Measurements from ENCODE around the gene EHMT1.
"Not testable (repeated sequence)": the region's sequence is repeated elsewhere in the genome, so short reads cannot be mapped to it uniquely, and the experiment has no call there.

The EHMT1 gene

GRCh38 chr9:137694962-137695875 is 76.4 kb downstream of the EHMT1 start:
- no peak for DNase-seq (ENCODE audit: low spot score)

DNA sequence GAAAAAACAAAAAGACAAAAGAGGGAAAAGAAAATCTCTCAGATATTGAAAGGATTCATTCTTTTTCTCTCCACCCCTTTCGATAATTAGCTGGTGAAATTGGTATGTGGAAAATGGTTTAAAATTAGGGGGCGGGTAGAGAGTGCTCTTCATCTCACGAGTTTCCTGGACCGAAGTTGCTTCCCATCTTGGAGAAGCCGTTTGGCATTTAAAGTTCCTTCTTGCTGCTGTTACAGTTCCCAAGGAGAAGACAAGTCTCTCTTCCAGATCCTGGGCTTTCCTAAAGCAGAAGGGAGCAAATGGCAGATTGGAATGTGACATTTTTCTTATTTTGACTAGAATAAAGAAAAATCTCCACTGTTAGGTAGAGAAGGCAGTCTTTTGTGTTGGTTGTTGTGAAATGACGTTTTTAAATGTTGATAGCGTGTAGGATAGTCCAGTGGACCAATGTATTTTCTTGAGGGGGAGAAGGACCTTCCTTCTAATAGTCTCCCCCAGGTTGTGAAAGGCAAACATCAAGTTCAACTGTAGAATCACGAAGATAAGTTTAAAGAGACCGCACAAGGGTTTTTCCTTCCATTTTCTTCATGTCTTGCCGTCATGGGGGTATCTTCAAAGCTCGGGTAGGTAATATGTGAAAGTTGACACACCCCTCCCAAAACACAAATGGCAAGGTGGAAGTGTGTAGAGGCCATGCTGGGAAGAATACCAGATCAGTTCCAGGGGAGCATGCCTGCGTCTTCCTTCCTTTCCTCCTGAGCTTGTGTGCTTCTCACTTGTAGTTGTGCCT is 77.5 kb downstream of the EHMT1 start:
- DNase-seq (ENCODE audit: low spot score), result no peak

GRCh38 chr9:137697193-137697592 is 78.4 kb downstream of the EHMT1 start:
- no peak for DNase-seq (ENCODE audit: low spot score)

DNA sequence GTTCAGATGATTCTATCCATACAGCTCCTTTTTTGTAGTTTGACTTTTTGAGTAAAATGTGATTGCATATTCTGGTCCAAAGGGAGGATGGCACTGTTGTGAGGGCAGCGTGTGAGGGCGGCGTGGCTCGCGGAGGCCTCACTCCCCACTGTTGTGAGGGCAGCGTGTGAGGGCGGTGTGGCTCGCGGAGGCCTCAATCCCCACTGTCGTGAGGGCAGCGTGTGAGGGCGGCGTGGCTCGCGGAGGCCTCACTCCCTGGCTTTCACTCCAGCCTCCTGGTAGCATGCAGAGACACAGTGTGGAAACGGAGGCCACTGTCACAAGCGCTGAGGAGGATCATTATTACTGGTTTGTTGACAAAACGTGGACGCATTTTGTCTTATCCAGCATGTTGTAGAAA is 79.0 kb downstream of the EHMT1 start:
- DNase-seq (ENCODE audit: low spot score), result no peak

DNA sequence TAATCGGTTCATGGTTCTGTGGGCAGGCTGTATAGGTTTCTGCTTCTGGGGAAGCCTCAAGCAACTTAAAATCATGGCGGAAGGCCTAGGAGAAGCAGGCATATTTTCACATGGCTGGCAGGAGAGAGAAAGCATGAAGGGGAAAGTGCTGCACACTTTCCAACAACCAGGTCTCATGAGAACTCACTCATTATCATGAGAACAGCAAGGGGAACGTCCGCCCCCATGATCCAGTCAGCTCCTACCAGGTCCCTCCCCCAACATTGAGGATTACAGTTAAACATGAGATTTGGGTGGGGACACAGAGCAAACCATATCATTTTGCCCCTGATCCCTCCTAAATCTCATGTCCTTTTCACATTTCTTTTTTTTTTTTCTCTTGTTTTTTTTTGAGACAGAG is 82.1 kb downstream of the EHMT1 start:
- no peak for DNase-seq (ENCODE audit: low spot score)

DNA sequence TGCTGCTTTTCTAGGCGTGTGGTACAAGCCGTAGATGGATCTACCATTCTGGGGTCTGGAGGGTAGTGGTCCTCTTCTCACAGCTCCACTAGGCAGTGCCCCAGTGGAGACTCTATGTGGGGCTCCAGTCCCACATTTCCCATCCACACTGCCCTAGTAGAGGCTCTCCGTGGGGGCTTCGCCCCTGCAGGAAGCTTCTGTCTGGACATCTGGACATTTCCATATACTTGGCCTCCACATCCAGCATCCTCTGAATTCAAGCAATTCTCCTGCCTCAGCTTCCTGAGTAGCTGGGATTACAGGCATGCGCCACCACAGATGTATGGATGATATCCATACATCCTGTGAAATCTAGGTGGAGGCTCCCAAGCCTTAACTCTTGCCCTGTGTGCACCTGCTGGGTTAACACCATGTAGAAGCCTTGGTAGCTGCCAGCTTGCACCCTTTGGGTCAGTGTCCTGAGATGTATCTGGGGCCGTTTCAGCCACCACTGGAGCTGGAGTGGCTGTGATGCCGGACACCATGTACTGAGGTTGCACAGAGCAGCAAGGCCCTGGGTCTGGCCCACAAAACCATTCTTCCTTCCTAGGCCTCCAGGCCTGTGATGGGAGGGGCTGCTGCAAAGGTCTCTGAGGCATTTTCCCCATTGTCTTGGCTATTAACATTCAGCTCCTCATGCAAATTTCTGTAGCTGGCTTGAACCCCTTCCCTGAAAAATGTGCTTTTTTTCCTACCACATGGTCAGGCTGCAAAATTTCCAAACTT is 84.0 kb downstream of the EHMT1 start:
- DNase-seq (ENCODE audit: low spot score), result no peak

DNA sequence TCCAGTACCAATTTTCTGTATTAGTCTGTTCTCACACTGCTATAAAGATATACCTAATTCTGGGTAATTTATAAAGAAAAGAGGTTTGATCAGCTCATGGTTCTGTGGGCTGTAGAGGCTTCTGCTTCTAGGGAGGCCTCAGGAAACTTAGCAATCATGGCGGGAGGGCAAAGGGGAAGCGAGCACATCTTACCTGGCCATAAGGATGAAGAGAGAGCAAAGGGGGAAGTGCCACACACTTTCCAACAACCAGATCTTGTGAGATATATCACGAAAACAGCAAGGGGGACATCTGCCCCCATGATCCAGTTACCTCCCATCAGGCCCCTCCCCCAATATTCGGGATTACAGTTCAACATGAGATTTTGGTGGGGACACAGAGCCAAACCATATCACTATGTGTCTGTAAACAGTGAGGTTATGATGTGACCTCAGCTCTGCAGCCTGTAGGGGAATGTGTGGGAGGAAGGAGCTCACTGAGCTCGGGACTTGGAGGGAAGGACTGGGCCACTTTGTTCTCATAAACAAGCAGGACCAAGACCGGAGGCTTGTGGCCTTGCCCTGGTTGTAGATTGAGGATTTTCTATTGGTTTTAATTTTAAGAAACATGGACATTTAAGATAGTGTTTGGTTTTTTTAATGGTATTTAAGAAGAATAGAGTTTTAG is 85.2 kb downstream of the EHMT1 start:
- DNase-seq (ENCODE audit: low spot score), result no peak

DNA sequence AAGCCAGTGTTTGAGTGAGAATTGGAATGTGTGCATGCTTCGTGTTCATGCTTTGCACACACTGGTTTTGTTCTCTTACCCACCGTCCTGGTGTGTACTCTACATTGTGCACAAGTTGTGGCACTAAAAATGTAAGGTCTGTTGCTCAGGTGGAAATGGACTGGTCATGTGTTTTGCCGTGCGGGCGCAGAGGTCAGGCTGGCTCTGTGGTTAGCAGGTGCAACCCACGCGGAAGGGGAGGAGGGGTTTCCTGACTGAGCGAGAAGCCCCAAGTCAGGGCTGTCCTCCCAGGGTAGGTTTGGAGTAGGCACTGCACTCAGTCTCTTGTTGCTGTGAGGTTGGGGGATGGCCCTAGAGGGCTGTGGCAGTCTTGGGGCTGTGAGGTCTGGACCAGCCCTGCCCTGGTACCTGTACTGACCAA is 86.6 kb downstream of the EHMT1 start:
- DNase-seq (ENCODE audit: low spot score), result no peak

GRCh38 chr9:137705906-137706305 is 87.1 kb downstream of the EHMT1 start:
- DNase-seq (ENCODE audit: low spot score), result no peak

DNA sequence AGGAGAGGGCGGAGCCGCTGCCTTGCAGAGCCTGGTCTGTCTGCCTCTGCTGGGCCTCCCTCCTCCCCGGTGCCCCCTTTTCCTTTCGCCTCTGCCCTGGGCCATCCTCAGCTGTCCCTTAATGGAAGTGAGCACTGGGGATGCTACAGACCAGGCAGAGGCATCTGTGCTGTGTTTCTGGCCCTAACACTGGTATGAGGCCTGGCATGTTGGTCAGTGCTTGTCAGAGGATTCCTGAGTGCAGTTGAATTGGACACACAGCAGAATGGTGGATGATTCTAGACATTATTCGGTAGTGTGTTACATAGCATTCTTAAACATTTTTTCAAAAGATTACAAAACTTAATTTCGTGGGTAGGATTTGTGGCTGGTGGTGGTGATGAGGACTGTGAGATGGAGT is 88.6 kb downstream of the EHMT1 start:
- no peak for DNase-seq (ENCODE audit: low spot score)

- DNase-seq (ENCODE audit: low spot score), result no peak
Measured at GRCh38 chr9:137708590-137709284, 89.9 kb downstream of the EHMT1 start.

DNA sequence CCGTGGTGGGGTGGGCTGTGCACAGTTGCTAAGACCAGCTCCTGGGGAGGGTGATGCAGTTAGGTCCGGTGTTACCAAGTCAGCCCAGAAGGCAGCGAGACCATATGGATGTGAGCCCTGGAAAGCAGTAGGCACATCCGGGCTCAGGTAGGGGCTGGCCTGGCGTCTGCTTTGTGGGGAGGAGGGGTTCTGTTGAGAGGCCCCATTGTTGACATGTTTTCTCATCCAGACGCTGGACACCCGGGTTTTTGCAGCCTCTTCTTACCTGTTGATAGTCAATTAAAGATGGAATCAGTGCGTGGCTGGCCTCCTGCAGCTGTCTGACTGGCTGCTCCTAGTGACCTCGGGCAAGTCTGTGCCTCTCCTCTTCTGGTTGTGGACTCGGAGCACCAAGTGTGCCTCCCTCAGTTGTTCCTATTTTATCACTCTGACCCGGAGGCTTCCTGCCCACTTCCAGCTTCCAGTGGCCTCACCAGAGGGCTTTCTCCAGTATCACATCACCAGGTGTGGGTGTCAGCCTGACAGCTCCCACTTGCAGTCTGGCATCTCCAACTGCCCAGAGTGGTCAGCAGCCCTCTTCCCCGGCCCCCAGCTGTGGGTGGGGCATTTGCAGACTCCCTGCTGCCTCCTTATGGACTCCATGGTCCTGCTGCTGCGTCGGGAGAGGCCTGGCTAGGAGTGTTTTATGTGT is 90.8 kb downstream of the EHMT1 start:
- DNase-seq (ENCODE audit: low spot score), result no peak

GRCh38 chr9:137710704-137711103 is 91.9 kb downstream of the EHMT1 start:
- no peak for DNase-seq (ENCODE audit: low spot score)

- no peak for DNase-seq (ENCODE audit: low spot score)
Measured at GRCh38 chr9:137711678-137712105, 92.9 kb downstream of the EHMT1 start.

DNA sequence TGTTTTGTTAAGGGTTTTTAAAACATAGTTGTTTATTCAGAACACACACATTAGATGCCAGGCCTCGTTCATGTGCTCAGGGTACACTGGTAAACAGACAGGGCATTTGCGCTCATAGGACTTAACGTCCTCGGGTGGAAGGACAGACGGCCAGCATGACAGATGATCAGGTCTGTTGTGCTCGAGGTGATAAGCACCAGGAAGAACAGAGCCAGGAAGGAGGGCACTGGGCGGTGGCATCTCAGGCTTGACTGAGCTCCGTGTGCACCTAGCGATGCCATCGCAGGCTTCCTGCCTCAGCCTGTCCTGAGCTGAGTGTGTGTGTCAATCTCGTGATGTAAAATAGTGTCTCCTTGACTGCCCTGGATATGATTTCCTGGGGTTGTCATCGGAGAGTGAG is 96.5 kb downstream of the EHMT1 start:
- DNase-seq (ENCODE audit: low spot score), result no peak

DNA sequence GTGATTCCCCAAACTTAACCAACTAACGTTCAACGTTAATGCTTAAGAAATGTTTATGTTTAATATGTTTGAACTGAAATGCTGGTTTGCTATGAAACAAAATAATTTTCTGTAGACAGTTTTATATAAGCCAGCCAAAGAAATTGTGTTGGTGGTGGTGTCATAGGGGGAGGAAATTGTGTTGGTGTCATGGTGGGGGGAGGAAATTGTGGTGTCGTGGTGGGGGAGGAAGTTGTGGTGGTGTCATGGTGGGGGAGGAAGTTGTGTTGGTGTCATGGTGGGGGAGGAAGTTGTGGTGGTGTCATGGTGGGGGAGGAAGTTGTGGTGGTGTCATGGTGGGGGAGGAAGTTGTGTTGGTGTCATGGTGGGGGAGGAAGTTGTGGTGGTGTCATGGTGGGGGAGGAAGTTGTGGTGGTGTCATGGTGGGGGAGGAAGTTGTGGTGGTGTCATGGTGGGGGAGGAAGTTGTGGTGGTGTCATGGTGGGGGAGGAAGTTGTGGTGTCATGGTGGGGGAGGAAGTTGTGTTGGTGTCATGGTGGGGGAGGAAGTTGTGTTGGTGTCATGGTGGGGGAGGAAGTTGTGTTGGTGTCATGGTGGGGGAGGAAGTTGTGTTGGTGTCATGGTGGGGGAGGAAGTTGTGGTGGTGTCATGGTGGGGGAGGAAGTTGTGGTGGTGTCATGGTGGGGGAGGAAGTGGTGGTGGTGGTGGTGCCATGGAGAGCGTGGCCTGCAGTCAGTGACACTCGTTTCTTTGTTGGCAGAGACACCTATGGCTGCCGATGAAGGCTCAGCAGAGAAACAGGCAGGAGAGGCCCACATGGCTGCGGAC is 97.3 kb downstream of the EHMT1 start:
- DNase-seq (ENCODE audit: low spot score), result not testable (repeated sequence)

- no peak for DNase-seq (ENCODE audit: low spot score)
Measured at GRCh38 chr9:137716694-137717287, 98.0 kb downstream of the EHMT1 start.

GRCh38 chr9:137717776-137718327 is 99.0 kb downstream of the EHMT1 start:
- no peak for DNase-seq (ENCODE audit: low spot score)

DNA sequence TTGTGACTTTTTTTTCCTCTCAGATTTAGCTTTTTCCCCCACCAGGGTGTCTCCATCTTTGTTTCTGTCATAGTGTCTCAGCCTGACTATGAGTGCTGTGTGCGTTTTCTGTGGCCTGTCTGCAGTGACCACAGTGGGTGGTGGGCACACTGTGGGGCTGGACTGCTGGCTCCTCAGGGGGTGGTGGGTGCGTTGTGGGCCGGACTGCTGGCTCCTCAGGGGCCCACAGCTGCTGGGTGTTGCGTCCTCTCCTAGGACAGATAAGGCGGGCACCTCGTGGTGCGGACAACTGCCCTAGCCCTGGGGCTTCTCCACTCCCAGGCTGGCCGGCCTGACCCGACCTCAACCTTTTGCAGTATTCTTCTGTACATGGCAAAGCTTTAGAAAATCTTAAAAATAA is 100.4 kb downstream of the EHMT1 start:
- DNase-seq (ENCODE audit: low spot score), result no peak

Data from RKO (cell line).